Gastroesophageal sphincter (tissue), 3 donors: ENCODE measurements around the gene TMEM258.

Experiments used
- CTCF ChIP-seq, 4 experiments: fragments of 200-600 bp in 2 of 4; fragments of 450-650 bp in 2 of 4; sonication (generic) in 1 of 4; IDR thresholded peaks; one replicate each; pipeline ENCODE4 v1.5.1; 2017 to 2019; ENCODE audit warnings: antibody characterized with exemption in 4 of 4, mild to moderate bottlenecking in 2 of 4, moderate library complexity in 2 of 4
- POLR2A ChIP-seq, 2 donors: fragments of 450-650 bp; IDR thresholded peaks; one replicate each; pipeline ENCODE4 v1.6.1; 2017; ENCODE audit warnings: antibody characterized with exemption in 2 of 2, mild to moderate bottlenecking in 2 of 2, moderate library complexity in 1 of 2

DNA sequence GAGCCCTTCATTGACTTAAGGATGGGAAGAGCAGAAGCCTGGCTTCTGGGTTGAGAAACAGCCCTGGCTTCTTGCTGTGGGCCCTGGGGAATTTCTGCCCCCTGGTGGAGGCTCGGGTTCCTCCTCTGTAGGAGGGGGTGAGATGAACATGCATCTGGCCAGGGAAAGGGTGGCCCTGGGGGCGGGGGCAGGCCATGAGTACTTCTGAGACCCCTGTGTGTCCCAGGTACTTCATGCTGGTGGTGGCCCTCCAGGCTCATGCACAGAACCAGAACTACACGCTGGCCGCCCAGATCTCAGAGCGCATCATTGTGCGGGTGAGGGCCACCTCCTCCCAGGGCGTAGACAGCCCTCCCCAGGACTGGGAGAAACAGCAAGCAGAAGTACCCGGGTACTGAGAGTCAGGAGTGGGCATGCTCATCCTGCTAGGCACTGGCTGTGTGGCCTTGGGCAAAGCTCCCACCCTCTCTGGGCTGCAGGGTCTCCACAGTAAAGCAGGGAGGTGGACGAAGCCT is 15.8 kb downstream of the TMEM258 start:
- no peak for TF ChIP-seq POLR2A (IDR thresholded peaks at IDR 0.05)
- TF ChIP-seq CTCF (IDR thresholded peaks at IDR 0.05) = peak in 3 of 4 experiments; percentile 30 to 55 (median 32)
